Karpas-422 (cell line): Measurements from ENCODE around the gene H1-8. TPM values are rescaled to one million over a fixed set of nuclear protein-coding genes. Genes with fewer than 3 reads are reported as not detected.

ENCODE experiments used
- DNase-seq: peaks from one replicate; pipeline ENCODE4 v3.0.0-alpha.2; 2015
- H2AFZ ChIP-seq: fragments of 200-600 bp; sonication (generic); 2 replicates; pipeline ENCODE4 v1.6.1; 2014; ENCODE audit warnings: antibody characterized with exemption, low read length, mixed read lengths
- H3K27ac ChIP-seq: fragments of 200-600 bp; sonication (generic); 2 replicates; pipeline ENCODE4 v1.5.1; 2014; ENCODE audit warnings: mild to moderate bottlenecking, low read length, moderate library complexity
- H3K27me3 ChIP-seq: fragments of 200-600 bp; sonication (generic); 2 replicates; pipeline ENCODE4 v1.6.1; 2014; ENCODE audit warnings: low read length, mixed read lengths
- H3K36me3 ChIP-seq: fragments of 200-600 bp; sonication (generic); 2 replicates; pipeline ENCODE4 v1.6.1; 2014; ENCODE audit warnings: low read length, mixed read lengths; ENCODE audit not compliant: insufficient read depth
- H3K4me1 ChIP-seq: fragments of 200-600 bp; sonication (generic); 2 replicates; pipeline ENCODE4 v1.6.1; 2014; ENCODE audit warnings: mild to moderate bottlenecking, low read length, mixed read lengths
- H3K4me2 ChIP-seq: fragments of 200-600 bp; sonication (generic); 2 replicates; pipeline ENCODE4 v1.6.1; 2014; ENCODE audit warnings: low read length, low read depth, mild to moderate bottlenecking; ENCODE audit not compliant: poor library complexity, severe bottlenecking
- H3K4me3 ChIP-seq: fragments of 200-600 bp; sonication (generic); 2 replicates; pipeline ENCODE4 v1.5.1; 2014; ENCODE audit warnings: mild to moderate bottlenecking, antibody characterized with exemption, low read length, mixed read lengths
- H3K79me2 ChIP-seq: fragments of 200-600 bp; sonication (generic); 2 replicates; pipeline ENCODE4 v1.6.1; 2014; ENCODE audit warnings: mild to moderate bottlenecking, low read length, mixed read lengths
- H3K9ac ChIP-seq: fragments of 200-600 bp; sonication (generic); 2 replicates; pipeline ENCODE4 v1.6.0; 2014; ENCODE audit warnings: low read length
- H3K9me2 ChIP-seq: fragments of 200-600 bp; sonication (generic), shearing (Covaris generic); replicated peaks from 2 replicates; pipeline ENCODE4 v1.6.0; 2014; ENCODE audit warnings: mild to moderate bottlenecking, low read length, moderate library complexity; ENCODE audit not compliant: insufficient read depth
- H3K9me3 ChIP-seq: fragments of 300-700, 200-600 bp; sonication (generic); 2 replicates; pipeline ENCODE4 v1.6.1; 2014; ENCODE audit warnings: low read length, mixed read lengths
- H4K20me1 ChIP-seq: fragments of 200-600 bp; sonication (generic); 2 replicates; pipeline ENCODE4 v1.6.1; 2014; ENCODE audit warnings: mild to moderate bottlenecking, antibody characterized with exemption, low read length, low read depth; ENCODE audit not compliant: insufficient read depth
- total RNA-seq: library from RNA; depleted of rRNA; stranded (reverse); fragments of >200 nt; shearing (Covaris generic); gene quantifications from 2 replicates; pipeline ENCODE4 v1.2.3, GENCODE V29; 2014; ENCODE audit warnings: low replicate concordance

H1-8 gene
- total RNA-seq, 1 experiment from 2014 or later, result not detected

GRCh38 chr3:129563332-129563731 lies 20.4 kb downstream of the H1-8 start:
- Histone ChIP-seq H3K4me1 (peaks cover 12% of the 10 kb centered on the region), H3K36me3 (no peaks in the 10 kb centered on the region), H3K9ac (no peak overlapping the region), H3K9me3 (no peaks in the 10 kb centered on the region), H3K27me3 (no peaks in the 10 kb centered on the region), H3K27ac (no peak overlapping the region), H3K9me2 (no peaks in the 10 kb centered on the region), H3K4me3 (no peak overlapping the region), H3K79me2 (no peaks in the 10 kb centered on the region), H3K4me2 (no peak overlapping the region), H4K20me1 (0 out of 2 replicates have a peak, but pooled peaks cover 1% of the 10 kb centered on the region), H2AFZ (no peak overlapping the region)
- DNase-seq, result no peak

- Histone ChIP-seq H3K4me2 (no peak overlapping the region), H3K4me3 (no peak overlapping the region), H2AFZ (no peak overlapping the region), H3K79me2 (no peaks in the 10 kb centered on the region), H3K9me2 (no peaks in the 10 kb centered on the region), H3K27ac (no peak overlapping the region), H3K36me3 (no peaks in the 10 kb centered on the region), H3K9me3 (no peaks in the 10 kb centered on the region), H3K4me1 (peaks cover 5% of the 10 kb centered on the region), H3K9ac (no peak overlapping the region), H4K20me1 (no peaks in the 10 kb centered on the region), H3K27me3 (no peaks in the 10 kb centered on the region)
- DNase-seq, result no peak
Observed at GRCh38 chr3:129563850-129564535, 21.0 kb downstream of the H1-8 start.

GRCh38 chr3:129564981-129565644 lies 22.1 kb downstream of the H1-8 start:
- no peak overlapping the region for H3K4me3 ChIP-seq

GRCh38 chr3:129565902-129566301 lies 22.9 kb downstream of the H1-8 start:
- H3K27ac ChIP-seq, result no peak overlapping the region
- no peaks in the 10 kb centered on the region for H4K20me1 ChIP-seq
- H3K36me3 ChIP-seq, result no peaks in the 10 kb centered on the region
- no peaks in the 10 kb centered on the region for H3K9me2 ChIP-seq
- no peak overlapping the region for H3K4me3 ChIP-seq
- no peak overlapping the region for H3K4me2 ChIP-seq
- no peaks in the 10 kb centered on the region for H3K27me3 ChIP-seq
- no peak overlapping the region for H3K9ac ChIP-seq
- H3K79me2 ChIP-seq, result no peaks in the 10 kb centered on the region
- H2AFZ ChIP-seq, result no peak overlapping the region
- no peaks in the 10 kb centered on the region for H3K4me1 ChIP-seq
- H3K9me3 ChIP-seq, result no peaks in the 10 kb centered on the region
- DNase-seq, result no peak

More at GRCh38 chr3:129564981-129565644, 22.1 kb downstream of the H1-8 start:
- no peak overlapping the region for H3K4me2 ChIP-seq
- no peak overlapping the region for H2AFZ ChIP-seq
- H3K36me3 ChIP-seq, result no peaks in the 10 kb centered on the region
- no peak for DNase-seq
- H3K4me1 ChIP-seq, result no peaks in the 10 kb centered on the region
- H3K9me2 ChIP-seq, result no peaks in the 10 kb centered on the region
- no peaks in the 10 kb centered on the region for H3K9me3 ChIP-seq
- no peak overlapping the region for H3K9ac ChIP-seq
- no peaks in the 10 kb centered on the region for H4K20me1 ChIP-seq
- no peak overlapping the region for H3K27ac ChIP-seq
- H3K79me2 ChIP-seq, result no peaks in the 10 kb centered on the region
- H3K27me3 ChIP-seq, result no peaks in the 10 kb centered on the region

GRCh38 chr3:129567176-129567705 lies 24.3 kb downstream of the H1-8 start:
- no peaks in the 10 kb centered on the region for H3K36me3 ChIP-seq

GRCh38 chr3:129567939-129568338 lies 25.0 kb downstream of the H1-8 start:
- Histone ChIP-seq H2AFZ (no peak overlapping the region), H3K79me2 (no peaks in the 10 kb centered on the region), H3K9ac (no peak overlapping the region), H3K4me2 (no peak overlapping the region), H3K9me3 (no peaks in the 10 kb centered on the region), H3K4me3 (no peak overlapping the region), H3K9me2 (no peaks in the 10 kb centered on the region), H3K27ac (no peak overlapping the region), H4K20me1 (no peaks in the 10 kb centered on the region), H3K36me3 (no peaks in the 10 kb centered on the region), H3K4me1 (no peaks in the 10 kb centered on the region), H3K27me3 (no peaks in the 10 kb centered on the region)
- no peak for DNase-seq

More at GRCh38 chr3:129567176-129567705, 24.3 kb downstream of the H1-8 start:
- Histone ChIP-seq H3K79me2 (no peaks in the 10 kb centered on the region), H3K4me1 (no peaks in the 10 kb centered on the region), H3K9me3 (no peaks in the 10 kb centered on the region), H3K27ac (no peak overlapping the region), H3K4me3 (no peak overlapping the region), H3K9me2 (no peaks in the 10 kb centered on the region), H2AFZ (no peak overlapping the region), H3K4me2 (no peak overlapping the region), H3K9ac (no peak overlapping the region), H4K20me1 (no peaks in the 10 kb centered on the region), H3K27me3 (no peaks in the 10 kb centered on the region)
- DNase-seq, result no peak

GRCh38 chr3:129569856-129570255 lies 26.9 kb downstream of the H1-8 start:
- H3K27me3 ChIP-seq, result no peaks in the 10 kb centered on the region
- DNase-seq, result no peak
- no peak overlapping the region for H3K9ac ChIP-seq
- no peak overlapping the region for H3K27ac ChIP-seq
- H4K20me1 ChIP-seq, result no peaks in the 10 kb centered on the region
- no peak overlapping the region for H2AFZ ChIP-seq
- no peaks in the 10 kb centered on the region for H3K79me2 ChIP-seq
- H3K4me3 ChIP-seq, result no peak overlapping the region
- no peaks in the 10 kb centered on the region for H3K9me3 ChIP-seq
- H3K36me3 ChIP-seq, result no peaks in the 10 kb centered on the region
- H3K9me2 ChIP-seq, result no peaks in the 10 kb centered on the region
- no peak overlapping the region for H3K4me2 ChIP-seq
- no peaks in the 10 kb centered on the region for H3K4me1 ChIP-seq
